HG03060 (cell line): Measurements from ENCODE around the gene ITPRIPL2.

Source experiments
- ATAC-seq: cut with Tn5 transposase; IDR thresholded peaks from one replicate; pipeline ENCODE4 v1.9.1; 2021; ENCODE audit warnings: low read depth, moderate number of reproducible peaks; ENCODE audit not compliant: unreplicated experiment

ITPRIPL2 gene

DNA sequence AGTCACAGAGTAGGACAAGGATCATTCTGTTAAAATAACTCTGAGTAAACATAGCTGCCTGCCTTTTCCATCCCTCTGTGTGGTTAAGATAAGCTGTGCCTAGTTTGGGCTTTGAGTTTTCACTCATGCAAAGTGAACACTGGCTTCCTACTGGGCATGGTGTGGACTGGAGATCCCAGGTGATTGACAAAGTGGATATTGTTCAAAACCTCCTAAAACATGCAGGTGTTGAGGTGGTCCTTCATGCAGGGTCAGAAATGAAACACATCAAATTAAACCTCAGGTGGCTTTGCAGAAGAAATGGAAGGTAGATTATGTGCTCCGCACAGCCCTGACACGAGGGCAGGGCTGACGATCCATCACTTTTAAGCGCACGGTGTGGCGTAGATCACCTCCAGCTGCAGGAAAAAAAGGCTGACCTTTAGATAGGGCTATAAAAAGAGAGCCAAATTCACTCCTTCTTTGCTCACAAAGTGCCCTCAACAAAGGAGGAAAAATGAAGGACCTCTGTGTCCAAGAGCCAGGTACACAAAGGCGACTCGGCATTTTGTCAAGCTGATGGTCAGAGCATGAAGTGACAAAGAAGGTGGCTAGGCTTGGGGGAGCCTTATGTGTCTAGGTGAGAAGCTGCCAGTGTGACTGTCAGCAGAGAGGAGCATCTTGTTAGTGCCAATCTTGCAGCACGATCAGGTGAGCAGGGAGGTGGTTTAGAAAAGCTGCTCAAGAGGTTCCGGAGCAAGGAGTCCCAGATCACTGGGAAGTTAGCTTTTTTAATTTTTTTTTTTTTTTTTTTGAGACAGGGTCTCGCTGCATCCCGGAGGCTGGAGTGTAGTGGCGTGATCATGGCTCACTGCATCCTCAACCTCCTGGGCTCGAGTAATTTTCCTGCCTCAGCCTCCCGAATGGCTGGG lies 19.9 kb upstream of the ITPRIPL2 start:
- ATAC-seq, result no peak

DNA sequence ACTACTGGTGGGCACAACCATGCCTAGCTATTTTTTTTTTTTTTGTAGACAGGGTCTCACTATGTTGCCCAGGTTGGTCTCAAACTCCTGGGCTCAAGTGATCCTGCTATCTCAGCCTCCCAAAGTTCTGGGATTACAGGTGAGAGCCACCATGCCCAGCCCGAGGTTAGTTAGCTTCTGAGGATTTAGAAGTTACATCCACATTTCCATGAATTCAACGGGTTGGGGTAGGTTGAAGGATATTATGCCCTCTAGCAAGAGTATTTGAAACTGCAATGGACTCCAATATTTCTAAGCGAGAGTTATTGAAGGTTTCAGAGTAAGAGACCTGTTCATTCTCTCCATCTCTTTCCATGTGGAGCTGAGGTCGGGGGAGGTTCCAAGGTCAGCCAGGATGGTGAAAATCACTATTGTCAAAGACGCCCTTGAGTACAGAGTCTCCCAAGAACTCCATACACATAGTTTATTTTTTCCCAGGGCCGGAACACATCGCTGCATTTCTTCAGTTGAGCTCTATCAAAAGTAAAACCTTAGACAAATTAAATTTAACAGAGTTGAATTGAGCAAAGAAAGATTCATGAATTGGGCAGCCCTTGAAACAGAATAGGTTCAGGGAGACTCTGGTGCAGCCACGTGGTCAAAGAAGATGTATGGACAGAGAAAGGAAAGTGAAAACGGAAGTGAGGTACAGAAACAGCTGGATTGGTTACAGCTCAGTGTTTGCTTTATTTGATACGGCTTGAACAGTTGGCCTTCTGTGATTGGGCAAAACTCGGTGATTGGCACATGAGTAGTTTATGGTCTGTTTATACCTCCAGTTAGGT lies 19.0 kb upstream of the ITPRIPL2 start:
- no peak for ATAC-seq

DNA sequence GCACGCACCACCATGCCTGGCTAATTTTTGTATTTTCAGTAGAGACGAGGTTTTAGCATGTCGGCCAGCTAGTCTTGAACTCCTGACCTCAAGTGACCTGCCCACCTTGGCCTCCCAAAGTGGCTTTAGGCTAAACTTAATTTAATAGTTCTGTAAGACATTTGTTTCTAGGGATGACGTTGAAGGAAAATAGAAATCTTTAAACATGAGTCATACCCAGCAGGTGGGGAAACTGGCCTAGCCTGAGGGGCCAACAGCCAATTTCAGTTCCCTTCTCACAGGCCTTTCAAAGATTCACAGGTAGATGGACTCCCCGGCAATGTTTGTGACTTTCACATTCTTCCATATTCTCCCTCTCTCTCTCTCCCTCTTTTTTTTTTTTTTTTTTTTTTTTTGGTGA lies 18.1 kb upstream of the ITPRIPL2 start:
- ATAC-seq, result no peak

DNA sequence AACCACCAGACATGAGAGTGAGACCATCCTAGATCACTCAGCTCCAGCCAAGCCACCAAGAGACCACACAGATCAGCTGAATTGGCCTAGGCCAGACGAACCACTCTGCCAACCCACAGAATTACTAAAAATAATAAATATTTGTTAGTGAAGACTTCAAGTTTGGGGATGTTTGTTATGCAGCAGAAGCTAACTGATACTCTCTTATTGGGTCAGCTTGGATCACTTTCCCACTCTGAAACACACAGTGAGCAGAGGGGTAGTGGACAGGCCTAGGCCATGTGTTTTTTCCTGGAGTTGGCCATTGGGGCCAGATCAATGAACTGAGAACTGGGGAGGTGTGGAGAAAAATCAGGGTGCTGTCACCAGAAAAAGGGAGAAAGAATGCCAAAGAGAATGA lies 15.6 kb upstream of the ITPRIPL2 start:
- ATAC-seq, result no peak

DNA sequence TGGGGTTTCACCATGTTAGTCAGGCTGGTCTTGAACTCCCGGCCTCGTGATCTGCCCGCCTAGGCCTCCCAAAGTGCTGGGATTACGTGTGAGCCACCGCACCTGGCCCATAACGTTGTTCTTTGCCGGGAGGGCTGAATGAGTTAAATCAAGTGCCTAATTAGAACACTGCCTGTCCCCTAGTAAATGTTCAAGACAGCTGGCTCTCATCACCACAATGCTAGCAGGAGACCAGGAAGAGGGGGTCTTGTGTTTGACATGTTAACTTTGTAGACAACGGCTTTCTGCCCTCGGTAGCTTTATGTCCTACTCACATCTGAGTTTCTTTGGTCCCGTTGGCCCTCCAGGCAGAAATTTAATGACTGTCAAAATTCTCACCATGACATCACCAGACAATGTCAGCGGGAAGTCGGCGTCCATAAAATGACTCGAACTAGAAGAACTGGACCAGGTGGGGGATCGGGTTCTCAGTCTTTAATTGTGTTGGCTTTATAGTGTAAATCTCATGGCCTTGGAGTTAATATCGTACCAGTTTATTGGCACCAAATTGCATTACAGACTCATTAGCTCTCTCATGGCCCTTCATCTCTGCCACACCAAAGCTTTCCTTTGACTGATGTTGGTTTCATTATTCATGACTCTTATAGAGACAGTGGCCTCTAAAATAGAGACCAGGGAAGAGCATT lies 11.4 kb upstream of the ITPRIPL2 start:
- ATAC-seq, result no peak

DNA sequence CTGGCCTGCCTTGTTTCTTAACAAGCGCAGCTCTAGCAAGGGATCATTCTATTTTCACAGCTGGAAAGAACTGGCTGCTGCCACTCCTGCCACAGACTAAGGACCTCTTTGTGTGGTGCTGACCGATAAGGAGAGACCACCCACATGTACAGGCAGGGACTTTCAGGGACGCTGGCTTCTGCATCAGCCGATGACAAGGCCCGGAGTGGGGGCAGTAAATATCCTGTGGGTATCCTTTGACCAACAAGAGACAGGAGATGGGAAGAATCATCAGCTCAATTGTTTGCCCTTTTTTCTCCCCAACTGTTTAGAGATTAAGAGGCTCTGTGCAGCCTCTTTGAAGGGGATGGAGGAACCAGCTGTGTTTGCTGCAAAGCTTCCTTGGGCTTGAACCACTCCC lies 9.2 kb upstream of the ITPRIPL2 start:
- no peak for ATAC-seq

DNA sequence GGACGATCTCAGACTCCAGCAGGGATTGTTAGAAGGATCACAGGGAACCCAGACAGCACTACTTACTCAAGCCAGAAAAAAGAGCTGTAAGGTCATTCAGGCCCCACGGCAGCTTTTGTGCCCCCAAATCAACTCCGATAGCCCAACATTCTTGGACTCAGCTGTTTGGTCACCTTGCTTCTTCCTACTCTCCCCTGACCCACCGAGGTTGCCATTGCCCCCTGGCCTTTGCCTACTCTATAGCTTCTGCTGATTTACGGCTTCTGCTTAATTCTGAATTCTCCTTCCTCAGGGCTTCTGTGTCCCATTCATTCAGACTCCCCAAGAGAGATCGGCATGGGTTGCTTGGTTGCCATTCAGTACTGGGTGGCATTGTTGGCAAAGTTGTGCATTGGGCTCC lies 8.6 kb upstream of the ITPRIPL2 start:
- no peak for ATAC-seq

DNA sequence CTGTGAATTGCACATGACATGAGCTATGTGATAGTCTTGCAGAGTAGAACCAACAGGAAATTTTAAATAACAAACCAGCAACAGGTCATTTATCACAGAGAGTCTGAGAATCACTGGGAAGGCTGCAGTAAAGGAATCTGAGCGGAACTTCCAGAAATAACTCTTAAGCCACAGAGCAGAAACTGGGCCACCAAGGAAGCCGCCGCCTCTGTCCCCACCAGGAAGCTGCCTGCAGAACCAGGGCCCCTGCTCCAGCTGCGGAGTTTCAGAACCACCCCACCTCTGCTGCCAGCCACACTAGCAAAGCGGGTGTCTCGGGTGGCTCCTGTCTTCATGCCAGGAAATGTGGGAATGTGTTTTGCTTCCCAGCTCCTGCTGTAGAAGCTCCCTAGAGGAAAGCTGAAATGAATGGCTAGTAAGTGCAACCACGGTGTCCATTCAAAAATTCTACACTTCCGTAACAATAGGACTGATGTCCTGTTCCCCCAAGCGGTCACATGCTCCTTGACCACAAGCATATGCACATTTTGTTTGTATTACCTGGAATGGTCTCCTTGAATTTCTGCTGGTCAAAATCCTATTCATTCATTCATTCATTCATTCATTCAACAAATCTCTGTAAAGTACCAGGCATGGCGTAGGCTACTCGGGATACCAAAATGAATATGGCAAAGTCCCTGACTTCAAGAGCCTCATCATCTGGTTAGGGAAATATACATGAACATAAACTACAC lies 7.7 kb upstream of the ITPRIPL2 start:
- no peak for ATAC-seq

DNA sequence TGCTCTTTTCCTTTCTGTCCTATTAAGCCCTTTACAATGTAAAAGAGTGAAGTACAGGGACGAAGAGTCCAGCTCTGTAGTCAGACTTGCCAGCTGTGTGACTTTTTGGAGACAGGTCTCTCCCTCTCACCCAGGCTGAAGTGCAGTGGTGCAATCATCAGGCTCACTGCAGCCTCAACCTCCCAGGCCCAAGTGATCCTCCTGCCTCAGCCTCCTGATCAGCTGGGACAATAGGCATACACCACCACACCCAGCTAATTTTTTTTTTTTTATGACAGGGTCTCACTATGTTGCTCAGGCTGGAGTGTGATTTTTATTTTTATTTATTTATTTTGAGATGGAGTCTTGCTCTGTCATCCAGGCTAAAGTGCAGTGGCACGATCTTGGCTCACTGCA lies 7.1 kb upstream of the ITPRIPL2 start:
- ATAC-seq, result no peak

DNA sequence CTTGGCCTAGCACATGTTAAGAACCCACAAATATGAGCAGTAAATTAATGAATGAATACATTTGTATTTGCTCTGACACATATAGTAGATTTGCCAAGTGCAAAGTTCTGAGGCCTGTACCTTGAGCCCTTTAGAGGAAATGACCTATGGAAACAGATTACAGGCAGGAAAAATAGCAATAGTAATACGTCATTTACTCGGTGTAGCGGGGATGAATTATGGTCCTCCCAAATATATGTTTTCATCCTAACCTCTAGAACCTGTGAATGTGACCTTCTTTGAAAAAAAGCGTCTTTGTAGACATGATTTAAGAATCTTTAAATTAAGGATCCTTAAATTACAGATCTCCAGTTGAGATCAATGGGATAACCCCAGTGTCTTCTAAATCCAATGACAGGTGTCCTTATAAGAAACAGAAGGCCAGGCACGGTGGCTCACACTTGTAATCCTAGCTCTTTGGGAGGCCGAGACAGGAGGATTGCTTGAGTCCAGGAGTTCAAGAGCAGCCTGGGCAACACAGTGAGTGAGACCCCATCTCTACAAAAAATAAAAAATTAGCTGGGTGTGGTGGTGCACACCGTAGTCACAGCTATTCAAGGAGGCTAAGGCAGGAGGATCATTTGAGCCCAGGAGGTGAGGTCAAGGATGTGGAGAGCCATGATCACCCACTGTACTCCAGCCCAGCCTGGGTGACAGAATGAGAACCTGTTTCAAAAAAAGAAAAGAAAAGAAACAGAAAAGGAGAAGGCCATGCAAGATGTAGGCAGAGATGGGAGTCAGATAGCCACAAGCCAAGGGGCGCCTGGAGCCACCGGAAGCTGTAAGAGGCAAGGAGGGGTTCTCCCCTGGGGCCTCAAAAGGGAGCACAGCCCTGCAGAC lies 5.1 kb upstream of the ITPRIPL2 start:
- no peak for ATAC-seq

DNA sequence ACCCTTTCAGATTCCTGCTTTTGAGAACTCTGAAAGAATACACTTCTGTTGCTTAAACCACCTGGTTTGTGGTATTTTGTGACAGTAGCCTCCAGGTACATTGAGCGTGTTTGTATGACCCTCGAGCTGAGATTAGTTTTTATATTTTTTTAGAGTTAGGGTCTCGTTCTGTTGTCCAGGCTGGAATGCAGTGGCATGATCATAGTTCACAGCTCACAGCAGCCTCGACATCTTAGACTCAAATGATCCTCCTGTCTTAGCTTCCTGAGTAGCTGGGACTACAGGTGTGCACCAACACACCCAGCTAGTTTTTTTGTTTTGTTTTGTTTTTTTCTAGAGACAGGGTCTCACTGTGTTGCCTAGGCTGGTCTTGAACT lies 4.5 kb upstream of the ITPRIPL2 start:
- ATAC-seq, result no peak

DNA sequence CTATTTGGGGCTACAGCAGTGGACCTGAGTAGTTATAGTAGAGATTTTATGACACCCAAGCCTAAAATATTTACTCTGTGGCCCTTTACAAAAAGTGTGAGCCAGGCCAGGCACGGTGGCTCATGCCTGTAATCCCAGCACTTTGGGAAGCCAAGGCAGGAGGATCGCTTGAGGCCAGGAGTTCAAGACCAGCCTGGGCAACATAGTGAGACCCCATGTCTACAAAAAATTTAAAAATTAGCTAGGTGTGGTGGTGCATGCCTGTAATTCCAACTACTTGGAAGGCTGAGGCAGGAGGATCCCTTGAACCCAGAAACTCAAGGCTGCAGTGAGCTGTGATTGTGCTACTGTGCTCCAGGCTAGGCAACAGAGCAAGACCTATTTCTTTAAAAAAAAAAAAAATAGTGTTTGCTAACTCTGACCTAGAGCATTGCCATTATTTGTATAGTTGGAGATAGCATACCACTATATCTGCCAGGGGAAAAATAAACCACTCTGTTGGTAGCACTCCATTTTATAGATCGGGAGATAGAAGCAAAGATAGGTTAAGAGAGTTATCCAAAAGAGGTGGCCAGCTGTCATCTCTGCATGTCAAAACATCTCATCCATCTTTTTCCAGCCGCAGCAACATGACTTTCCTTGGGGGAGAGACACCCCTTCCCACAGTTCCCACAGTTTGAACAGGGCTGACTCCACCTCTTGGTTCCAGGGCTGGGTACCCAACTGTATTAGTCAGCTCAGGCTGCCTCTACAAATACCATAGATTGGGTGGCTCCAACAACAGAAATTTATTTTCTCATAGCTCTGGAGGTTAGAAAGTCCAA lies 3.0 kb upstream of the ITPRIPL2 start:
- ATAC-seq, result no peak

DNA sequence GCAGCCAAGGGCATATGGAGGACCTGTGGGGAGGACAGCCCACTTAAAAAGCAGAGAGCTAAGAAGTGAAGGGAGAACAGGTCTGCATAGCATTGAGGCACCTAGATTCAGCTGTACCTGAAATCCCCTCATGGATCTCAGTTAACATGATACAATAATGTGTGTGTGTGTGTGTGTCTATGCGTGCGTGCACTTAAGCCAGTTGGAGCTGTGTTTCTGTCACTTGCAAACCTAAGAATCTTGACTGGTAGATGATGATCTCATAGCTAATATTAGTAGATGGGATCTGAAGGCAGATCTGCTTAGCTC lies 1.7 kb upstream of the ITPRIPL2 start:
- ATAC-seq, result no peak

DNA sequence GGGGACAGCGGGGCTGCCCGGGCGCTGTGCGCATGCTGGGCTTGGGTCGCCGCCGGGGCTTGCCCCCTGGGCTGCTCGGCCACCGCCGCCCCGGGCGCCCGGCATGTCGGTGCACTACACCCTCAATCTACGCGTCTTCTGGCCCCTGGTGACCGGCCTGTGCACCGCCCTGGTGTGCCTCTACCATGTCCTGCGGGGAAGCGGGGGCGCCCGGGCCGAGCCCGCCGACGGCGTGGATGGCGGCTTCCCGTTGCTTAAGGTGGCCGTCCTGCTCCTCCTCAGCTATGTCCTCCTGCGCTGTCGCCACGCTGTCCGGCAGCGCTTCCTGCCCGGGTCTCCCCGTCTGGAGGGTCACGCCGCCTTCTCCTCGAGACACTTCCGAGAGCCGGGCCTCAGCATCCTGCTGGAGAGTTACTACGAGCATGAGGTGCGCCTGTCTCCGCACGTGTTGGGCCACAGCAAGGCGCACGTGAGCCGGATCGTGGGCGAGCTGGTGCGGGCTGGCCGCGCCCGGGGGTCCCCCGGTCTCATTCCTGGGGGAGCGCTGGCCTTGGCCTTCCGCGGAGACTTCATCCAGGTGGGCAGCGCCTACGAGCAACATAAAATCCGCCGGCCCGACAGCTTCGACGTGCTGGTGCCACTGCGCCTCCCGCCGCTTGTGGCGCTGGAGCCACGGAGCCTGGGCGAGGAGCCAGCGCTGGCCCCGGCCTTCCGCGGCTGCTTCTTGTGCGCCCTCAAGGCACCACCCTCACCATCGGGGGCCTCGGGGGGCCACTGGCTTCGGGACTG lies 789 bp downstream of the ITPRIPL2 start:
- no peak for ATAC-seq

DNA sequence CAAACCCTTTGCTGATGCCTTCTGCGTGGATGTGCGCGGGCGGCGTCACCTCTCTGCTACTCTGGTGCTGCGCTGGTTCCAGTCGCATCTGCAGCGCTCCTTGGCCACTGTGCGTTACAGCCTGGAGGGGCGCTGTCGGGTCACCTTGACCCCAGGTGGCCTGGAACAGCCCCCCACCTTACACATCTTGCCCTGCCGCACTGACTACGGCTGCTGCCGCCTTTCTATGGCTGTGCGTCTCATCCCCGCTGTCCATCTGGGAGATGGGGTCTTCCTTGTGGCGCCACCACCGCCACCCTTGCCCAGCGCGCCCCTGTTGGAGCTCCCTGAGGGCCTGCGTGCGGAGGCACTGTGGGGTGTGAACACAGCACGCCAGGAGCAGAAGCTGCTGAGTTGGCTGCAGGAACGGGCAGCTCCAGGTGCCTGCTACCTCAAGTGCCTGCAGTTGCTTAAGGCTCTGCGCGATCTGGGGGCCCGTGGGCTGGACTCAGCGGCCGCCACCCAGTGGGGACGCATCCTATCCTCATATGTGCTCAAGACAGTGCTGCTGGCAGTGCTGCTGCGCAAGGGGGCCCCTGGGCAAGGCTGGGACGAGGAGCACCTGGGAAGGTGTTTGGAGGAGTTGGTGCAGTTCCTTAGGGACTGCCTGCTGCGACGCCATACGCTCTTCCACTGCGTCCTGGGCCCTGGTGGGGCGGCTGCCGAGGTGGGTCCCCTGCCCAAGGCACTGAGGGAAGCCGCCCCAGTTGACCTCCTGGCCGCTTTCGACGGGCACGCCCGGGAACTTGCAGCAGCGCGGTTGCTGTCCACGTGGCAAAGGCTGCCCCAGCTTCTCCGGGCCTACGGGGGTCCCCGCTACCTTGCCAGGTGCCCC lies 1.6 kb downstream of the ITPRIPL2 start:
- ATAC-seq, result no peak

DNA sequence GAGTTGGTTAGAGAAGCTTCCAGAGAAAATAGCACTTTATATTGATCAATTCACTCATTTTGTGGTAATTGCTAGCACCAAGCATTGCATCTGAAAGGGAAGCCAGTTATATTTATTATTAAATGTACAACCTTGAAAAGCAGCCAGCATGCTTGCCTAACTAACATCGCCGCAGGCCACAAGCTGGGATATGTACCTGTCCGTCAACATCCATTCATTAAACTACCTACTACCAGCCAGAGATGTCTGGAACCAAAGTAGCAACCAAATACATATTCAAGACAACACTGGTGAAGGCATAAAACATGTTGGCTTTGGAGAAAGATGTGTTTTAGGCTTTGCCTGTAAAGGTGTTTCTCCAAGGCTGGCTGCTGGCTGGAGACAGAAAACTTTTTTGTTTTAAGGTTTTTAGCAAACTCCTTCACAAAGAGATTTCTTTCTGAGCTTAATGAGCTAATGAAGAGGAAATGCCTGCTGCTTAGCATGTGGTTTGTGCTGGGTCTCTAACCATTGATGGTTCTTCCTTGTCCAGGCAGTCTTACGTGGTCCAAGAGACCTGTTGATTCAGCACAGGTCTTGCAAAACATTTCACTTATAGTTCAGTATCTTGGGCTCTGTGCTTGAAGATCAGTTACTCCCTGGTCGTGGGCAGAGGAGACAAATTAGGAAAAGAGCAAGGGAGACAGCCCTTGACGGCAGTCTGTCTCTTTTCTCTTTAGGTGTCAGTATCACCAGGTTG lies 3.1 kb downstream of the ITPRIPL2 start:
- ATAC-seq, result no peak
